WERI-Rb-1 (cell line): Measurements from ENCODE around the gene VAV2.
A peak's percentile ranks its signal among the peaks of the same experiment; 100 is the strongest.

Source experiments
- DNase-seq: peaks from one replicate; pipeline ENCODE4 v3.0.0-alpha.2; 2020
- H3K27ac ChIP-seq: fragments of 250-450 bp; sonication (Bioruptor Pico); 2 replicates; pipeline ENCODE4 v1.5.1; 2020; ENCODE audit warnings: mild to moderate bottlenecking, moderate library complexity
- H3K27me3 ChIP-seq: fragments of 250-450 bp; sonication (Bioruptor Pico); 2 replicates; pipeline ENCODE4 v1.5.1; 2021; ENCODE audit warnings: mild to moderate bottlenecking, low read depth, moderate library complexity; ENCODE audit not compliant: insufficient read depth, severe bottlenecking
- H3K36me3 ChIP-seq: fragments of 250-450 bp; sonication (Bioruptor Pico); 2 replicates; pipeline ENCODE4 v1.5.1; 2020; ENCODE audit warnings: mild to moderate bottlenecking, moderate library complexity
- H3K4me3 ChIP-seq: 2 replicates; pipeline ENCODE4 v1.5.1; 2011; ENCODE audit warnings: low read depth, mild to moderate bottlenecking, control low read depth, low read length
- H3K9me3 ChIP-seq: fragments of 250-450 bp; sonication (Bioruptor Pico); 2 replicates; pipeline ENCODE4 v1.5.1; 2021; ENCODE audit warnings: mild to moderate bottlenecking, moderate library complexity; ENCODE audit not compliant: severe bottlenecking
- CTCF ChIP-seq: IDR thresholded peaks from 2 replicates; pipeline ENCODE4 v1.5.1; 2011; ENCODE audit warnings: low read depth, mild to moderate bottlenecking, control low read depth, inconsistent platforms, low read length

VAV2 gene

GRCh38 chr9:133729617-133730281 lies 262.4 kb downstream of the VAV2 start:
- no peaks in the 10 kb centered on the region for H3K27me3 ChIP-seq
- H3K36me3 ChIP-seq = no peaks in the 10 kb centered on the region; the same call in 1 of the 2 replicates
- no peak overlapping the region for H3K4me3 ChIP-seq
- no peak for DNase-seq
- no peaks in the 10 kb centered on the region for H3K9me3 ChIP-seq
- peak; percentile 15; the same call in 1 of the 2 replicates for TF ChIP-seq CTCF
- no peak overlapping the region for H3K27ac ChIP-seq

GRCh38 chr9:133728856-133729616 lies 263.1 kb downstream of the VAV2 start:
- H3K36me3 ChIP-seq = no peaks in the 10 kb centered on the region; the same call in 1 of the 2 replicates
- H3K27me3 ChIP-seq = no peaks in the 10 kb centered on the region
- no peaks in the 10 kb centered on the region for H3K9me3 ChIP-seq
- TF ChIP-seq CTCF = no peak
- no peak overlapping the region for H3K4me3 ChIP-seq
- no peak for DNase-seq
- H3K27ac ChIP-seq = no peak overlapping the region

- no peak for TF ChIP-seq CTCF
- H3K36me3 ChIP-seq = no peaks in the 10 kb centered on the region; the same call in 1 of the 2 replicates
- H3K9me3 ChIP-seq = peaks cover 7% of the 10 kb centered on the region
- no peak overlapping the region for H3K4me3 ChIP-seq
- H3K27ac ChIP-seq = no peak overlapping the region
- no peak for DNase-seq
- no peaks in the 10 kb centered on the region for H3K27me3 ChIP-seq
Observed at GRCh38 chr9:133727876-133728441, 264.2 kb downstream of the VAV2 start.

- Histone ChIP-seq H3K9me3 (peaks cover 7% of the 10 kb centered on the region), H3K36me3 (no peaks in the 10 kb centered on the region; the same call in 1 of the 2 replicates), H3K27me3 (no peaks in the 10 kb centered on the region), H3K27ac (no peak overlapping the region), H3K4me3 (no peak overlapping the region)
- peak; percentile 64 for DNase-seq
- TF ChIP-seq CTCF = peak; percentile 58
Observed at GRCh38 chr9:133727277-133727875, 264.7 kb downstream of the VAV2 start.

GRCh38 chr9:133726401-133727276 lies 265.5 kb downstream of the VAV2 start:
- Histone ChIP-seq H3K4me3 (no peak overlapping the region), H3K27ac (no peak overlapping the region), H3K36me3 (no peaks in the 10 kb centered on the region; the same call in 1 of the 2 replicates), H3K9me3 (peaks cover 7% of the 10 kb centered on the region), H3K27me3 (no peaks in the 10 kb centered on the region)
- TF ChIP-seq CTCF = peak; percentile 83
- peak; percentile 79 for DNase-seq
